Right lobe of liver (tissue), 4 donors: Measurements from ENCODE around the gene KRT28.

Experiments used
- CTCF ChIP-seq, 4 donors: fragments of 200-600 bp in 3 of 4; fragments of 450-650 bp in 1 of 4; IDR thresholded peaks; one replicate each; pipeline versions ENCODE4 v1.5.1 to v1.8.0; 2016 to 2022; ENCODE audit warnings: antibody characterized with exemption in 4 of 4, mild to moderate bottlenecking in 2 of 4
- POLR2A ChIP-seq: fragments of 450-650 bp; IDR thresholded peaks from one replicate; pipeline ENCODE4 v1.6.1; 2017; ENCODE audit warnings: antibody characterized with exemption, mild to moderate bottlenecking
- donor health status: DM: no; HTN: no; CAD: no.
- donor health status: DM: no; HTN: no; CAD: no.
- donor health status: DM: no; HTN: yes; CAD: no.

DNA sequence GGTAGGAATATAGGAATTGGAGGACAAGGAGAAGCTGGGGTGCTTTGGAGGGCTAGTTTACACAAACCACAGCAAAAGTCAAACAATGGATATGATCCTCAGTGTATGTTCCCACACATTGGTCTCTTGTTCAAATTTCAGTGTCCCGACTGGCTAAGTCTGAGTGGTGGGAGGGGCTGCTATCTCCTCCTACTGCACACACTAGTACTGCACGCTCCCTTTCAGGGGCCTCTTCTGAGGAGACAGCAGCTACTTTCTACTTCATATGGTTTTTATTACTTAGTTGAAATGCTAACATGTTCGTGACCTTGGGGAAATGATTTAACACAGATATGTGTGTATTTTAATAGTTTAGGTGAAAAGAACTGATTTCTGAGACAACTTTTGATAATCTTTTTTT is 41.5 kb upstream of the KRT28 start:
- TF ChIP-seq CTCF (IDR thresholded peaks at IDR 0.05) (no peak), POLR2A (no peak)
